ENCODE results near the gene GPD1.

GPD1 gene

GRCh38 chr12:50103767-50104321 is at the start of gene GPD1:
Gene GPD1, plus strand, starts transcription at chr12:50104008. Its CDS starts 43 bp downstream, at chr12:50104051.
- FAIRE-seq = no peak

GRCh38 chr12:50055831-50056638 is 47.8 kb upstream of the GPD1 start:
- FAIRE-seq = no peak

- FAIRE-seq = no peak
These were observed 47.2 kb upstream of the GPD1 start for GRCh38 chr12:50056639-50056976.

- no peak for FAIRE-seq
These were observed 46.6 kb upstream of the GPD1 start, which contains the start of gene ASIC1 for GRCh38 chr12:50057000-50057841. Gene ASIC1, plus strand, starts transcription at chr12:50057596. Its CDS starts 1,171 bp downstream, at chr12:50058767.

DNA sequence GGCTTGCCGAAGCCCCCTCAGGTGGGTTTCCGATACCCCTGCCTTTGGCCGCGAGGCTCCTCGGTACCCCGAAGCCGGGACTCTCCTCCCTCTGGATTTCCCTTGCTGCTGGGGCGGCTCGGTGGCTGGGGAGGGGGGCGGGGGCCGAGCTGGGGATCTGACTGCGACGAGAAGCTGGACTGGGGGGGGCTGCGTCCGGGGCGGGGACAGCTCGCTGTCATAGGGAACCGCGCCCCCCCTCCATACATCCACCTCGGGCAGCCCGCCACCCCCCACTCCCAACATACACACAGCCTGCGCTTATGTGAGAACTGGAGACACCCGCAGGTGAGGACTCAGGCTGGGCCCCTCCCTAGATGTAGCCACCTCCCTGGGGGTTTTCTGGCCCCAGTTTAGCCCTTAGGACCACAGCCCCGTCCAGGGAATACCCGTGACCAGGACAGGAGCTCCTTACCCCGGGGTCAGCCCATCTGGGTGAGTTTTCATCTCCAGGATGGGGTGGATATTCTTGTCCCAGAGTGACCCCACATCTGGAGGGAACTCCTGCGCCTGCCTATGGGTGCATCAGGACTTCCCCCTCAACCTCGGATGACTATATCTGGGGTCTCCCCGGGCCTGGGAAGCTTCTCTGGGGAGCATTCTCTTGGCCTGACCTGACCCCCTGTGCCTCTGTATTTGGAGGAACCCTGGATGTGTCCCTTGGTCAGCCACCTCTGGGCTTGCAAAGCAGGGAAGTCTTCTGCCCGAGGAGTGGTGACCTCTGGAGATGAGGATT is 45.7 kb upstream of the GPD1 start:
- FAIRE-seq = no peak

- FAIRE-seq = no peak
These were observed 45.0 kb upstream of the GPD1 start for GRCh38 chr12:50058743-50059312.

GRCh38 chr12:50059440-50060119 is 44.2 kb upstream of the GPD1 start:
- FAIRE-seq = no peak

GRCh38 chr12:50060120-50060468 is 43.7 kb upstream of the GPD1 start:
- no peak for FAIRE-seq

DNA sequence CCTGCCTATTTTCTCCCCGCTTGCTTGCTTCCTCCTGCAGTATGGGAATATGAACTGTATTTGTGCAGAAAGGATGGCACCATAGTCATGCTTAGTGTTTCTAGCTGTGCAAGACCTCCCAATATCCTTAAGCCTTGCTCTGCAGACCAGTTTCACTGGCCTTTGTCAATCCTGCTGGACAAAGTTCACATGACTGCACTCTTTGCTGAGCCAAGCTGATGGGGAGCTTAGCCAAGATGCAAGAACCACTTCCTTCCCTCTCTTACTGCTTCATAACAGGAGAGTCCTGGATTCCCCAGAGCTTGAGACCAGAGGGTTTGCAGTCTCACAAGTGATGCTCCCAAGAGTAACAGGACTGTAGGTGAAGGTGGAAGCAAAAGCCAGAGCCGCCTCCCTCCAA is 42.6 kb upstream of the GPD1 start:
- FAIRE-seq = no peak

DNA sequence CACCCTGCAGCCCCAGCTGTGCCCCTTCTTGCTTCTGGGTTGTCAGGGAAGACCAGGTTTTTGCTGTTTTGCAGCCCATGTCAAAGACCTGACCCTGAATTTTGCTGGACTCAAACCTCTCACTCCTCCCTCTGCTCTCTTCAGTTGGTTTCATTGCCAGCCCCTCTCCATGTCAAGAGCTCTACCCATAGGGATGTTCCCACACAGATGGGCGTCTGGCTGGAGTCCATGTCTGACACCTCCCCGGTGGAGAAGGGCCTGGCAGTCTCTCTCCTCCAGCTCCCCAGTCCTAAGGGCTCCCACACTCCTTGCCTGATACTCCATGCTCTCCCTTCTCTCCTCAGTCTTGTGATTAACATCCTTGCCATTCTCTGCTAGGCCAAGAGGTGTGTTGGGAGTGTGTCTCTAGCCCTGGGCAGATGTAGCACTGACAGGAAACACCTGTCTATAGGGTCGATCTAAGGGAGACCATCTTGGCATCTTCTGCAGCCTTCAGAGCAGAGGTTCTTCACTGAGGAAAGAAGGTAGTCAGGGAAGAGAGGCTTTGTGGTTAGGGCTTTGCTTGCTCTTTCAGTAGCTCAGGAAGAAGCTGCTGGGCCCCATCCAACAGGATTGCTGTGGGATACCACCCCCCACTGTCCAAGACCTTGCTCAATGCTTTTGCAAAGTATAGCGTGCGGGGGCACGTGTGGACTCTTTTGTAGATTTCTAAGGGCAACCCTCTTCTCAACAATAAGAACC is 41.7 kb upstream of the GPD1 start:
- FAIRE-seq = no peak

DNA sequence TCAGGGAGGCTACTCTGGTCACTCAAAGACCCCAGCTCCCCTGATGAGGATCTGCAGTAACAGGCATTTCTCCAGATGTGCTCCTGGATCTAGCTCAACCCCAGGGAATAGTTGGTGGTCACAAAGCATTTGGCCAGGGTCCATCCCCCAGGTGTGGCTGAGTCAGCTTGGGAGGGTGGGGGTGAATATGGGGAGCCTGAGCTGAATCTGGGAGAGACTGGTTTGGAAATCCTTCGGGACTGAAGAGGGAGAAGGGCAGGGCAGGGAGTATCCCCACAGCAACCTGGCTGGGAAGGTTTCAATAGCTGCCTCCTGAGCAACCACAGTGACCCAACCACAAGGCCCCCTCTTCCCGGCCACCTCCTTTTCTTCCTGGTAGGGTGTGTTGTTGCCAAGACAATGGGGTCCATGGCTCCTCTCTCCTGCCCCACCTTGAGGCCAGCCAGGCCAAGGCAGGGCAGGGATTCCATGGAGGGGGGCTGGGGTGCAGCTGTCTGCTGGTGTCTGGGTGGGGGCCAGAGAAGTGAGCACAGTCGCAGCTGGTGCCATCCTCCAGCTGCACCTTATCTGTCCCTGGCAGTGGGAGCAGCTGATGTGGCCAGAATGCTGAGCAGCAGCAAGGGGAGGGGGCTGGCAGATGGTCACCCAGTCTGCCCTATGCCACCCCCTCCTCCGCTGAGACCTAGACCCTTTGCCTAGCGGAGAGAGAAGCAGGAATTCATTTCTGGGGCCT is 40.9 kb upstream of the GPD1 start:
- no peak for FAIRE-seq

DNA sequence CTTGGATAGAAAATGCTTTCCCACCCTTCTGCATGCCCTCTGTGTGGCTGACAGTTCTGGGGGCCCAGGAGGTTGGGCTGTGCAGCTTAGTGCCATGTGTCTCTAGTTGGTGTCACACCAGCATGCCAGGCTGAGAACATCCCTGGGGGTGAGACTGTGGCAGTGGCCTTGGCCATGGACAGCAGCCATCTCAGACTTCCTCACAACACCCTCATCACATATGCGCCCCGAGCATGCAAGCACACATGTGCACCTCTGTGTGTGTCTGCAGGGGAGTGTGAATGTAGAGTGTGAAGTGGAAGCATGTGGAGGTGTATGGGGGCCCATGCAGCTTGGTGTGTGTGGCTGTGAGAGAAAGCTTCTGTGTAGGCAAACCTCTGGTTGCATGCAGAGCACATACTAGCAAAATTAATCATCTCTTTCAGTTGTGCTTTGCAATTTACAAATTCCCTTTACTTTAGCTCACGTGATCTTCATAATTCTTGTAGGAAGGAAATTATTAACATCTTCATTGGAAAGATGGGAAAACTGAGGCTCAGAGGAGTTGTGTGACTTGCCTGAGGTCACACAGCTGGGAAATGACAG is 38.0 kb upstream of the GPD1 start:
- no peak for FAIRE-seq

DNA sequence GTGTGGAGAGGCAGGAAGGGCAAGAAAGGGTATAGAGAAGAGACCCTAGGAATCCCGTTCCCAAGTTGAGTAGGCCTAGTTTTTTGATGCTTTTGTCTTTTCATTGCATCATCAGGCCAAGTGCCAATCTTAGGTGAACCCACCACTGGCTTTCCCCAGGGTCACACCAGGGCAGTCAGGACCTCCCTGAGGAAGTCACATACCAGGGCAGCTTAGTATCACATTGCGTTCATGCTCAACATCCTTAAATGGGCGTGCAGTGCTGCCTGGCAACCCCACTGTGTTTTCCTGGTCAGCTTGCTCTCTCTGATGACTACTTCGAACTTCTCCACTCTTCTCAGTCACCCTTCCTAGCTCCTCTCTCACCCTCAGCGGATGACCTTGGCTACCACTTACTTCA is 37.4 kb upstream of the GPD1 start:
- FAIRE-seq = no peak

DNA sequence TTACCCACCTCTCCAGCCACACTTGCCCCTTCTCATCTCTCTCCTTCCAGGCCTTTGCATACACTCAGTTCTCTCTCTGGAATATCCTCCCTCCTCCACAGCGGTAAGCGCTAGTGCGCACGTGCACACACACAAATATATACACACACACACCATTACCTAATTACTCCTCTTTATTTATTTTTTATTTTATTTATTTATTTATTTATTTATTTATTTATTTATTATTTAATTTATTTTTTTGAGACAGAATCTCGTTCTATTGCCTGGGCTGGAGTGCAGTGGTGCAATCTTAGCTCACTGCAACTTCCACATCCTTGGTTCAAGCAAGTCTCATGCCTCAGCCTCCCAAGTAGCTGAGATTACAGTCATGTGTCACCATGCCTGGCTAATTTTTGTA is 34.7 kb upstream of the GPD1 start:
- no peak for FAIRE-seq

DNA sequence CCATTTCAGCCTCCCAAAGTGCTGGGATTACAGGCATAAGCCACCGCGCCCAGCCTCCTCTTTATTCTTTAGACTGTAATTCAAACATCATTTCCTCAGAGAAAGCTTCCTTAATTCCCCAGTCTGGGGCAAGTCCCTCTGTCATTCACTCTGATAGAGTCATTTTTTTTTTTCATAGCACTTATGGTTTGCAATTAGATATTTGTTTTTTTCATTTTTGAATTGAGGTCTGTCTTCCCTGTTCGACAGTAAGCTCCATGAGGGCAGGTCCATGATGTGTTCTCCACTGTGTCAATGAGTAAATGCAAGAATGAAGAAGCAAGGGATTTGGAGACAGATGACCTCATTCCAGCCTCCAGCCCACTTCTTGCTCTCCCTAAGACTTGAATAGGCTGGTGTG is 34.3 kb upstream of the GPD1 start:
- FAIRE-seq = no peak

DNA sequence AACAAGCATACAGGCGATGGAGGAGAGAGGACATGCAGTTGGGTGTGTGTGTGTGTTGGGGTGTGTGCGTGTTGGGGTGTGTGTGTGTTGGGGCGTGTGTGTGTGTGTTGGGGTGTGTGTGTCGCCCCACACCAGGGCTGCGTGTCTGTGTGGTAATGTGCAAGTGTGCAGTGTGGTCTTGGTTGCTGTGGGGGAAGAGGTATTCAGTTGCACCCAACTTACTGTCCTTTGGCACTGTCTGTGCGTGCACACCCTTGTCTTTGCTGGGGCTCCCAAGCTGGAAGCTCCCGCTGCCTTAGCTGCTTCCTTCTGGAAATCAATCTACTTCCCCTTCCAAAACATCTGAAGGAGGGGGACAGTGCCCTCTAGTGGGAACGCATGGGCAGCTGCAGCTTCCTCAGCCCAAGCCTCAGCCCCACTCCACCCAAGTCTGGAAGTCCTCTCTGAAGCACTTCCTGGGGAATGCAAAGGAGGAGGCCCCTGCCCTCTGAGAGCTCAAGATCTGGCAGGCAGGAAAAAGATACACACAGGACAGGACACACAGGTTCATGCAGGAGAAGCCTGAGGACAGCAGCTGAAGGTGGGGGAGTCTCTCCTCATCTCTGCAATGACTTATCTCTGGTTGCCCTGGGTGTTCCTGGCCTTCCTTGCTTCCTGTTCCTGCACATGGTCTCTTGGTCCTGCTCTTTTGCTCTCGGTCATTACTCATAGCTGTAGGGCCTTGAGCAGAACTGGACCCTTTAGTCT is 33.3 kb upstream of the GPD1 start:
- FAIRE-seq = no peak

GRCh38 chr12:50072198-50072907 is 31.5 kb upstream of the GPD1 start:
- FAIRE-seq = no peak

- FAIRE-seq = no peak
These were observed 30.6 kb upstream of the GPD1 start for GRCh38 chr12:50073206-50073605.

GRCh38 chr12:50073712-50074111 is 30.1 kb upstream of the GPD1 start:
- no peak for FAIRE-seq
